SU-DHL-6 (cell line): ENCODE data around the gene OR6B2.

Experiments
- CTCF ChIP-seq: fragments of 200-600 bp; sonication (generic); IDR thresholded peaks from one replicate; pipeline ENCODE4 v1.5.1; 2017; ENCODE audit warnings: antibody characterized with exemption, mild to moderate bottlenecking, low read length, moderate library complexity; ENCODE audit not compliant: insufficient read depth, poor library complexity, severe bottlenecking
- EZH2phosphoT487 ChIP-seq: fragments of 200-600 bp; sonication (generic), shearing (Covaris generic); conservative IDR thresholded peaks from 2 replicates; pipeline ENCODE4 v1.6.1; 2018; ENCODE audit warnings: mild to moderate bottlenecking, antibody characterized with exemption, low read length, moderate library complexity, mixed read lengths

GRCh38 chr2:239985356-239985755 is 44.9 kb downstream of the OR6B2 start:
- TF ChIP-seq CTCF: no peak
- TF ChIP-seq EZH2phosphoT487: no peak
